Liver (tissue), 3 donors: ENCODE data around the gene SAT2.

Source experiments
- CTCF ChIP-seq: fragments of 150-350 bp; IDR thresholded peaks from 2 replicates; pipeline ENCODE4 v1.5.1; 2017; ENCODE audit warnings: improper control_type of control experiment, low read depth, low read length; ENCODE audit not compliant: missing input control
- GABPA ChIP-seq, 2 donors: IDR thresholded peaks in 1 of 2; conservative IDR thresholded peaks in 1 of 2; 2 replicates each; pipeline ENCODE4 v1.6.1; 2016; ENCODE audit warnings: antibody characterized with exemption in 2 of 2, mild to moderate bottlenecking in 1 of 2, moderate library complexity in 1 of 2
- JUND ChIP-seq, 2 donors: IDR thresholded peaks; 2 replicates each; pipeline ENCODE4 v1.6.1; 2016; ENCODE audit warnings: antibody characterized with exemption in 2 of 2
- MAX ChIP-seq: IDR thresholded peaks from 2 replicates; pipeline ENCODE4 v1.6.1; 2016; ENCODE audit warnings: antibody characterized with exemption
- RAD21 ChIP-seq, 2 donors: IDR thresholded peaks; 2 replicates each; pipeline ENCODE4 v1.6.1; 2016; ENCODE audit warnings: antibody characterized with exemption in 2 of 2, mild to moderate bottlenecking in 2 of 2
- REST ChIP-seq: IDR thresholded peaks from 2 replicates; pipeline ENCODE4 v1.6.1; 2016; ENCODE audit warnings: antibody characterized with exemption, mild to moderate bottlenecking
- SP1 ChIP-seq: IDR thresholded peaks from 2 replicates; pipeline ENCODE4 v1.6.1; 2018; ENCODE audit warnings: antibody characterized with exemption, mild to moderate bottlenecking
- TAF1 ChIP-seq: conservative IDR thresholded peaks from 2 replicates; pipeline ENCODE4 v1.6.1; 2016; ENCODE audit warnings: antibody characterized with exemption, mild to moderate bottlenecking
- YY1 ChIP-seq: IDR thresholded peaks from 2 replicates; pipeline ENCODE4 v1.6.1; 2016; ENCODE audit warnings: antibody characterized with exemption, mild to moderate bottlenecking
- donor health status: healthy.
- donor health status: healthy.

- TF ChIP-seq CTCF (peak; percentile 80), RAD21 (IDR thresholded peaks at IDR 0.05) (peak; percentile 44 to 55), YY1 (no peak), TAF1 (no peak), SP1 (peak; percentile 92), GABPA (IDR thresholded peaks at IDR 0.05 in 1 of 2, conservative IDR thresholded peaks at IDR 0.05 in 1 of 2) (peak in 1 of 2 donors; percentile 70), MAX (no peak), JUND (IDR thresholded peaks at IDR 0.05) (peak; percentile 33 to 57), REST (no peak)
Observed at GRCh38 chr17:7614425-7615264, 13.0 kb downstream of the SAT2 start, which contains the start of gene FXR2.
